Dedifferentiated amniotic fluid mesenchymal stem cell (primary cell): Measurements from ENCODE around the gene SAV1.
"Not testable (repeated sequence)": the region's sequence is repeated elsewhere in the genome, so short reads cannot be mapped to it uniquely, and the experiment has no call there.

Source experiments
- DNase-seq: peaks from one replicate; pipeline ENCODE4 v3.0.0-alpha.2; 2016; ENCODE audit errors: extremely low spot score

The SAV1 gene

DNA sequence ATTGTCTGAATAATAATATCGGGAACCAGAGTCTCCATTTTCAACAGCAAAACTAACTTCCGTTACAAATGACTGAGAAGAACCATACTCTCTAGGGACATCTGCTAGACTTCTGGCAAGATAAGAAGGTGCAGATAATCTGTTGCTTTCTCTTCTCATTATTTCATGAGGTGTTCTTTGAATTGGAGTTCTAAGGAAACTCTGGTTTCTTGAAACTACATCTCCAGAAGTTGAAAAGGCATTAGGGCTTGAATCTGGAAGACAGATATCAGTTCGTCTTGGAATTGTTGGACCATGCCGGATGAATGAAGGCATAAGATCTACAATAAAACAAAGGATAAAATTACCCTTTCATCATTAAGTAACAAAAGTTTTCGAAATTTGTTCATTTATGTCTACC lies 2.8 kb downstream of the SAV1 start:
- DNase-seq, result not testable (repeated sequence)

DNA sequence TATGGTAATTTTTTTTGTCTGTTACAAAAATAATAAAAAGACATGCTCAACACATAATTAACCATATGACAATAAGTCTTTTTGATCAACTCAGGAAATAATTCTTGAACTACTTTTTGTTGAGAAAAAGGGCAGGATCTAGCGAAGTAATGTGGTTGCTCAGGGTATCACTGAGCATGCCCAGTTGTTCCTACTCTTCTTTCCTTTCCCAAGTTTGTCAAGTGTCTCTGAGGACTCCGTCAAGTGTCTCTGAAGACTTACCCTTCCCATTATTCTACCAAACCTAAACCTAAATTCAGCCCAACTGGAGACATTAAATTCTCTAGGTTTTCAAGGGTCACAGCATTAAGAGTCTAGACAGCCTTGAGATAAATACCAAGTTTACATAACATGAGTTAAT lies 3.5 kb downstream of the SAV1 start:
- not testable (repeated sequence) for DNase-seq

DNA sequence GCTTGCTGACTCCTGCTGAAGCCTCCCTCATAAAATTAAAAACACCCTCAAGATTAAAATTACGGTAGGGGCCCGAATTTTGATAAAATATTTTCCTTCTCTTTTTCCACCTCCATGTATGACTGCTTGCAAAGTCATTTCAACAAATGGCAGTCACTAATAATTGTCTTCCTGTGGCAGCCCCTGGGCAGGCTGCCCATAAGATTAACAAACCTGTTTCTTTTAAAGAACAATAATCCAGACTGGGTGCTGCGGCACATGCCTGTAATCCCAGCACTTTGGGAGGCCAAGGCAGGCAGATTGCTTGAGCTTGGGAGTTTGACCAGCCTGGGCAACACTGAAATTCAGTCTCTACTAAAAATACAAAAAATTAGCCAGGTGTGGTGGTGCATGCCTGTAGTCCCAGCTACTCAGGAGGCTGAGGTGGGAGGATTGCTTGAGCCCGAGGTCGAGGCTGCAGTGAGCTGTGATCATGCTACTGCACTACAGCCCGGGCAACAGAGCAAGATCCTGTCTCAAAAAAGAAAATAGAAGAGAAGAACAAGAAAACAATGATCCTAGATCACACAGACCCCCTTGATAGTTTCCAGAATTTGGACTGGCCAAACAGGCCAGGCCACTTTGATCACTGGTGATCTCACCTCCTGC lies 8.7 kb downstream of the SAV1 start:
- no peak for DNase-seq

DNA sequence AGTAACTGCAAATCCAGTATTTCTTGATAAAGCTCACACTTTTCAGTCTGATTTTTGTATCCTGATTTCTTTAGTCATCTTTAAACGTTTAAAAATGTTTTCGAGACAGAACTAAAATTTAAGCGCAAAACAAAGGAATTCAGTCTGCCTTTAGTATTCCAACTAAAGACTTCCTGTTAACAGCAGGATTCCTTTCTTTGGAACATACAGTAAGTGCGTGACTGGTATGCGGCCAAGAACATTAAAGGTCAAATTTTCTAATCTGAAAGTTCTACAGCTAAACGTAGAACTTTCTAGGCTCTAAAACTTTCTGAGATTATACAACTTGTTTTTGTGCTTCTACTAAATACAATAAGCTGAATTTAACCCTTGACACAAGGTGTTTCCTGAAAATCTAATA lies 9.9 kb downstream of the SAV1 start:
- DNase-seq, result peak; percentile 26

DNA sequence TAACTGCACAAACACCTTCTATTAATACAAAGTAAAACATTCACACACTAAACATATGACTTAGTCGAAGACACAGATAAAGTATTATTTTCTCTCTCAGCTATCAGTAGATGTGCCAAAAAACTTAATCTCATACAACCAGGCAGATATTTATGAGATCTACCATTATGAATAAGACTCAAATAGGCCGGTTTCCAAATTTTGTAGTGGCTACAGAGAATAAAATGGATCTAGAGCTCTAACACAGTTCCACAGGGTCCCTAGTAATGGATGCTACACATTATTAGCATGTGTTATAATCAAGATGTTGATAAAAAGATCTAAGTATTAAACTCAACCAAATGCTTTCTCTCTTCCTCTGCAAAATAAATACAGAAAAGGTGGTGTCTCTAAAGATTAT lies 10.4 kb downstream of the SAV1 start:
- DNase-seq, result no peak

DNA sequence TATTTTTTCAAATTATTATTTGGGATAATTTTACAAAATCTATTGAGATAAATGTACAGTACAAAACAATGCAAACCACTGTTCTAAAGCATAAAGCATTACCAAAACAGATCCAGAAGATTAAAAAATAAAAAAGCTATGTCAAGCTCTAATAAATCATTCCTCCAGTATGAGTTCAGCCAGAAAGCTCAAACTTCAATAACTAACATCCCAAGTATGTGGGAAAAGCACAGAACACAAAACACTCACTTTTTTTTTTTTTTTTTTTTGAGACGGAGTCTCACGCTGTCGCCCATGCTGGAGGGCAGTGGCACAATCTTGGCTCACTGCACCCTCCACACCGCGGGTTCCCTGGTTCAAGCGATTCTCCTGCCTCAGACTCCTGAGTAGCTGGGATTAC lies 11.3 kb downstream of the SAV1 start:
- DNase-seq, result no peak

DNA sequence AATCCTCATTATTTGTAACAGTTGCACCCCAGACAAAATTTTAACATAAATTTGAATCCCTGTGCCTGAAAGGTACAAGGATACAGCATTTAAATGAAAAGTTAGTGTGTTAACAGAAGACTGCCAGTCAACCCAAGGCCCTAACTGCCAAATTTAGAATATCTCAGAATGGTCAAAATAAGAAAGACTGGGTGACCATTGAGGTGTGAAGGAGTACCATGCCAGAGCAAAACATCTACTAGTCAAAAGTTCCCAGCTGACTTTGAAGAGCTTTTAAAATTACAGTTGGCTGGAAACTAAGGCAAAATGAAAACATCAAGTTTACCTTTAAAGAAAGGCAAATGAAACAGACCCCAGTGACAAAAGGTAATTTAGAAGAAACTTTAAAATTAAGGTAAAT lies 18.4 kb downstream of the SAV1 start:
- DNase-seq, result no peak

DNA sequence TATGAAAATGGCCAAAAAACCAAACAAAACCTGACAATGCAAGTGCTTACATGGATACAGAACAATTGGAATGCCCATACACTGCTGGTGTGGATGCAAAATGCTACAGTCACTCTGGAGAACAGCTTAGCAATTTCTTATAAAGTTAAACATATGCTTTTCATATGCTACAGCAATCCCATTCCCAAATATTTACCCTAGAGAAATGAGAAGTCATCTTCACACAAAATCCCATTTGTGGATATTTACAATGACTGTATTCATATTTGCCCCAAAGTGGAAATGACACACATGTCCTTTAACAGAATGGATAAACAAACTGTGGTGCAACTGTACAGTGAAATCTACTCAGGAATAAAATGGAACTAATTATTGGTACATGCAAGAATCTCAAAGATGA lies 20.4 kb downstream of the SAV1 start:
- DNase-seq, result no peak

DNA sequence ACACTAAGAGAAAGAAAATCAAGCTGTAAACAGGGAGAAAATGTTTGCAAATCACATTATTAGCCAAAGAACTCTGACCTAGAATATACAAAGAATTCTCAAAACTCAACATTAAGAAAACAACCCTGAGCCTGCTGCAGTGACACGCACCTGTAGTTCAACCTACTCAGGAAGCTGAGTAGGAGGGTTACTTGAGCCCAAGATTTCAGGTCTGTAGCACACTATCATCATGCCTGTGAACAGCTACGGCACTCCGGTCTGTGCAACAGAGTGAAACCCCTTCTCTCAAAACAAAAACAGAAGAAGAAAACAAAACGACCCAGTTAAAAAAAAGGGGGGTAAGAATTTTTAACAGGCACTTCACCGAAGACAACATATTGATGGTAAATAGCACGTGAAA lies 20.8 kb downstream of the SAV1 start:
- no peak for DNase-seq

DNA sequence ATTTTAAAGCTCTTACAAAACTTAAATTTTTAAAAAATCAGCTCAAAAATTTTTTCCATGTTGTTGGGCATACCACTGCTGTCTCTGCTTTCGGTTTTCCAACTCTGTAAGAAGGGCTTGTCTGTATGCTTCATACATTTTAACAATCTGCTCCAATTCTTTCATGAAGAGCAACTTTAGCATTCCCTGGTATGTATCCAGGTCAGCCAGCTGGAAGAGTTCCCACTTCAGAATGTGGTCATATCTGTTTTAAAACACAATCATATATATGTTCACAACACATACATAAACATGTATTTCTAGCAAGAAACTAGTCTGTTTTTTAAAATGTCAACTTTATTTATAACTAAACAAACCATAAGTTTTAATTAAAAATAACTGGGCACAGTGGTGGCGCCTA lies 33.0 kb downstream of the SAV1 start:
- no peak for DNase-seq

DNA sequence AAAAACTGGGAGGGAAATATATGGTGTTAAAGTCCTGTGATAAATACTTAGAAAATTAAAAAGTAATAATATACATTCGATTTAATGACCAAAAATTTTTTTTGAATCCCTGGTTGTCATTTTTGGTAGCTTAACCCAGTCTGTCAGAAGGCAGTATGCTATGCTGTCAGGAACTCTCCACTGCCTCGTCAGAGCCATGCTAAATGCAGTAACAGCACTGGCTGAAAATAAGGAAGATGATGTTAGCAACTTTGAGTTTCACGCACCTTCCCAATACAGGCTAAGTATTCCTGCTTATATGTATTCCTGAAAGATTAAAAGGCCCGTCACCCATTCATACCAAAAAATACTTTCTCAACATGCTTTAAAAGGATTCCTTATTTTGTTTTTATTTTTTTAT lies 34.2 kb downstream of the SAV1 start:
- no peak for DNase-seq

DNA sequence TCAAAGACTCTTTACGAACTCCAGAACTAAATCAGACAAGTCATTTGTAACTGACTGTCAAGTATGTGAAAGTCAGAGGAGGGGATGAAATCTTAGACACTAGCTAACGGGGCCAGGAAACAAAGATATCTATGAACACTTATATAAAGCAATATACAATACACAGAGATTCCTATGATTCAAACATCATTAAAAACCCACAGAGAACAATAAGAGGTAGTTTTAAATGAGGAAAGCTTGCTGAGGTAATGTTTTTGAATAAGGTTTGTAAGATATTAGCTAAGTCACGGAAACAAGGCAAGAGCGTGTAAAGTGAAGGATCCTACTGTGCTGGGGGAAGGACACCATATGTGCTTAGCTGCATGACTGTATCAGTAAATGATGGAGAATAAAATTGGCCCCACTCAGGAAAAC lies 36.7 kb downstream of the SAV1 start:
- DNase-seq, result no peak

DNA sequence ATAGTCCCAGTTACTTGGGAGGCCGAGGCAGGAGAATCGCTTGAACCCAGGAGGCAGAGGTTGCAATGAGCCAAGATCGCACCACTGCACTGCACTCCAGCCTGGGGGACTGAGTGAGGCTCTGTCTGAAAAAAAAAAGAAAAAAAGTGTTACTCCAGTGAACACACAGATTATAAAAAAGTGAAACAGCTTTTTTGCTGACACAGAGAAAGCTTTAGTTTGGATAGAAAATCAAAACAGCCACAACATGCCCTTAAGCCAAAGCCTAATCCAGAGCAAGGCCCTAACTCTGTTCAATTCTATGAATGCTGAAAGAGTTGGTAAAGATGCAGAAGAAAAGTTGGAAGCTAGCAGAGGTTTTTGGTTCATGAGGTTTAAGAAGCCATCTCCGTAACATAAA lies 43.2 kb downstream of the SAV1 start:
- not testable (repeated sequence) for DNase-seq

DNA sequence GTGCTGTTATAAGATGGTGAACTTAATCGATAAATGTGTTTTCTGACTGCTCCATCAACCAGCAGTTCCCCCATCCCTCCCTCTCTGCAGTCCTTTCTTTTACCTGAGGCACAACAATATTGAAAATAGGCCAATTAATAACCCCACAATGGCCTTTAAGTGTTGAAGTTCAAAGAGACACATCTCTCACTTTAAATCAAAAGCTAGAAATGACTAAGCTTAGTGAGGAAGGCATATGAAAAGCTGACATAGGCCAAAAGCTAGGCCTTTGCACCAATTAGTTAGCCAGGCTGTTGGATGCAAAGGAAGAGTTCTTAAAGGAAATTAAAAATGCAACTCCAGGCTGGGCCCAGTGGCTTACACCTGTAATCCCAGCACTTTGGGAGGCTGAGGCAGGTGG lies 43.7 kb downstream of the SAV1 start:
- no peak for DNase-seq

DNA sequence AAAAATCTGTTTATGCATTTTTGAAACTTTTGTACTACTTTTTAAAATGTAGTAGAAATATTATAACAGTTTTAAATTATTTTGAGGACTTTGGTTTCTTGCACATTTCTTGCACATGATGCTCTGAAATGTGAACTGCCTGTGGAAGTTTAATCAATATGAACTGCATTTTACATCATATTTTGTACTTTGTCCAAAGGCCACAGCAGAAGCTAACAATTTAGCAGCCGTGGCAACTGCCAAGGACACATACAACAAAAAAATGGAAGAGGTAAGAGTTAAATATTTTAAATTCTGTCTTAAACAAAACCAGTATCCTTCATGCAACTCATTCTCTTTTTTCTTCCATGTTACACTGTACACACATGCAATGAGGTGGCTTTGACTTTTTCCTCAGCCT lies 45.1 kb downstream of the SAV1 start:
- peak; percentile 46 for DNase-seq

DNA sequence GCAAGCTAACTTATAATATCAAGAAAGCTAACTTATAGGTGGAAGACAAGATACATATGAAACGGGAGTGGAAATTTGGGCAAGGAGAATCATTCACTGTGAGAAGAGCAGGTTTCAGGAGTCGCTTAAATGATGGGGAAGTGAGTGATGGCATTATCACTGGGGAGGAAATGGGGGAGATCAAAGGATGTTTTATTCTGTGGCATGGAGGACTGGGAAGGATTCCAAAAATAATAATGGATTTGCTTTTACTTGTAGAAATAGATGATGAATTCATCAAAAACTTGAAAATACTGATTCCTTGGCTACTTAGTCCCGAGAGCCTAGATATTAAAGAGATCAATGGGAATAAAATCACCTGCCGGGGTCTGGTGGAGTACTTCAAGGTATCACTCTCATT lies 47.8 kb downstream of the SAV1 start:
- DNase-seq, result no peak

DNA sequence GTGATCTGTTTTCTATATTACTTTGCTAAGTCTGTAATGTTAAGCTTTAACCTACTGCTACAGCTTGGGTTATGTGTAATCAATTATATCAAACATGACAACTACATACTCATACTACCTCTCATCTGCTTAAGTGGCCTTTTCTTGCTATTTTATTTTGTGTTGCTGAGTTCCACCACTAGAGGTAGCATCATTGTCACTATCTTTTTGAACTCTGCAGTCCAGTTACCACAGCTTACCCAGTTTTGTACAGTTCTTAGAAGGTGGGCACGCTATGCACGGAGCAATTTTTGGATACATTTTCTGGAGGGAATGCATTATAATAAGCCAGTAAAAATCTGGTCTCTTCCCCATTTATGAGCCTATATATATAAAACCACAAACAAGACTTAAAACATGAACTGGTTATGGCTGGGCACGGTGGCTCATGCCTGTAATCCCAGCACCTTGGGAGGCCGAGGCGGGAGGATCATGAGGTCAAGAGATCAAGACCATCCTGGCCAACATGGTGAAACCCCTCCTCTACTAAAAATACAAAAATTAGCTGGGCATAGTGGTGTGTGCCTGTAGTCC lies 48.5 kb downstream of the SAV1 start:
- peak; percentile 29 for DNase-seq

DNA sequence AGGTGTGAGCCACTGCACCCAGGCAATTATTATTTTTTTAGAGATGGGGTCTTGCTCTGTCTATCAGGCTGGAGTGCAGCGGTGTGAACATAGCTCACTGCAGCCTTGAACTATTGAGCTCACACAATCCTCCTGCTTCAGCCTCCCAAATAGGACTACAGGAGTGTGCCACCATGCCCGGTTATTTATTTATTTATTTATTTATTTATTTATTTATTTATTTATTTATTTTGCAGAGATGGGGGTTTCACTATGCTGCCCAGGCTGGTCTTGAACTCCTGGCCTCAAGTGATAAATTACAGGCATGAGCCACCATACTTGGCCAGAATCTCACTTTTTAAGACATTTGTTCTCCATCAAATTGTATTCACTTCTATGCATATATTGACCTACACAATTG lies 51.8 kb downstream of the SAV1 start:
- DNase-seq, result no peak

DNA sequence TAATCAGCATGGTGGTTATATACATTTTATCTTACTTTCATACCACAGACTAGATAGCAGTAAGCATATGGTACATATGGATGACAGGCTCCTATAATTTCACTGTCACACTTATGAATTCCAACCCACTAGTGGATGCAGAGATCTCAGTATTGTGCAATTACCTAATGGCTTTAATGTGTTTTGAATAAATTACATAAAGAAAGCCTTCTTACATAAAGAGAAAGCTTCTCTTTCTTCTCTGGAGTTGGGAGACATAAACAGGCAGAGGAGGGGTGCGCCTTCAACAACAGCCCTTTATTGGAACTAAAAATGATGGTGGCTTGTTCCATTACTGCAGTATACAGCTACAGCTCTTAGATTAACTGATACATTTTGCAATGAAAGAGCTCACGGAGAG lies 52.6 kb downstream of the SAV1 start:
- DNase-seq, result no peak

DNA sequence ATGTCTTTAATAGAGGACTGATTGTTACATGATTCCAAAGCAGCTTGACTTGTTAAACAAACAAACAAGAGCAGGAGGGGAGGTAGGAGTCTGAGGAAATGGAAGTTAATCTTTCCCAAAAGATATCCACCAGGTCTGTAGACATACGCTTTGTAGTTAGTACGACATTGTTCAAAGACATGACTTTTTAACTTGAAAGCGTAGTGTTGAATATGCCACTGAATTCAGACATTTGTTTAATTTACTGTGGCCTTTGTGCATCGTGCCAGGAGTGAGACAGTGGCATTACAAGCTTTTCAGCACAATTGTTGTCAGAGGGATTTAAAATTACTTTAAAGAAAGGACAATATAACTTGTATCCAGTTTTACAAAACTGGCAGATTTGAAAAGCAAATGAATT lies 53.0 kb downstream of the SAV1 start:
- DNase-seq, result no peak

DNA sequence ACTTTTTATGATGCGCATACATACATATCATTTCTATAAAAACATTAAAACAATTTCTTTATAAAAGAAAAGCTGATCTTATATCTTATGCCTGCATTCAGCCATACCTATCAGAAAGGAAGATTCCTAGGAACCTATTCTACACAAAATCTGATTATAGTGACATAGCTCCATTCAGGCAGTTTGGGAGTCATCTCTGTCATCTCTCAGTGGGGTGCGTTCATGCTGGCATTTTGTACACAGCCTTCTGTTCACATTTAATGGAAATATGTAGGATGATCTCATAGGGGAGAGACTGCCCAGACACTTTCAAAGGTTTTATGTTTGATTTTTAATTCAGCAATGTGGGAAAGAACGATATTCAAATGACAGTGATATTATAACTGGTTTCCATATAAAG lies 55.3 kb downstream of the SAV1 start:
- DNase-seq, result no peak

DNA sequence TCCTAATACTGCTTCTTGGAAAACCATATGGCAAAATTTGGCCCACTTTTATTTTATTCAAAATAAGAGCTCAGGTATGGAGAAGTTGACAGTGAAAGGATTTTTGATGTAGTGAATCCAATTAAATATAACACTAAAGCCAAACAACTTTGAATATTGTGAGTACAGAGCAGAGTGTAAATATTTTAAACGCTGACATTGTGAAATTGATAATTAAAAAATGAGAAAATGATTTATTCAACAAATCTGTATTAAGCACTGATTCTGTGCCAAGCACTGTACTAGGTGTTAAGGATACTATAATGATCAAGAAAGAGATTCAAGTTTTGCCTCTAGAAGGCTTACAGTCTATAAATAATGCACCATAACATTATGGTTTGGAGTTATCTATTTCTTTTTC lies 57.6 kb downstream of the SAV1 start:
- DNase-seq, result no peak

DNA sequence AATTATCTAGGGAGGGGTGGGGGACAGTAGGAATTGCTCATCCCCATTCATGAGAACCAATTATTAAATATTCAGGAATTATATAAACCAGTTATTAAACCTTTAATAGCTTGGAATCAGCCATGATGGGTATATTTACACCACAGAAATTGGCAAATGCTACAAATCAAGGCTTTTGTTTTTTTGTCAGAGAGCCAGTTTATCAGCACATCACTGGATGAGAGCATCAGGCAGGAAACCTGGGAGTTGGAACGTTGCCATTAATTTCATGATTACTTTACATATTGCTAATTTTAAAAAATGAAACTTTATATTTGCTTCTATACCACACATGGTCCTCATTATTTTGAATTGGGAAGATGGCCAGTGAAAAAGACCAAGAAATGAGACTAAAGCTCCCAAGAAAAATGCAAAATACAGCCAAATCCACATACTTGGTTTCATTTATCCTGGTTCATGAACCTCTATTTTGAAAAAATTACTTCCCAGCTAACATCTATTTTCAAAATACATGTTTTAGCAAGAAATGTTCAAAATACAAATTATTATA lies 59.7 kb downstream of the SAV1 start:
- peak; percentile 75 for DNase-seq

DNA sequence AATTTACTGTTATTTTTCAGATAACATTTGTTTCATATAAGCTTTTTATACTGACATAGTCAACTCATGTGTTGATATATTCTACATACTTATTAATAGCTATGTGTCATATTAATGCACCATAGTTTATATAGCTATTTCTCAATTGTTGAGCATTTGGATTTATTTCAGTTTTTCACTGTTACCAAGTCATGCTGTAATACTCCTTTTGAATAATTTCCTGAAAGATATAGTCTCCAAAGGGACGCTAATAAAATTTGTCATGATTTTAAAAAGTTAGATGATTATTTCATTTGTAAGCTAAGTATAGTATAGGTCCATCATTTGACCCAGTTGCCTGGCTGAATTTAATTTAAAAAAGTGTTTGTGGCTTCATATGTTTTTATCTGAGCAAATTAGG lies 60.3 kb downstream of the SAV1 start:
- DNase-seq, result no peak
